PFSK-1 (cell line): ENCODE results near the gene RNU6-7.

Experiments used
- FOXP2 ChIP-seq: optimal IDR thresholded peaks from 2 replicates; pipeline ENCODE3; 2011; ENCODE audit warnings: borderline replicate concordance, control low read depth, inconsistent platforms; ENCODE audit not compliant: insufficient read depth; ENCODE audit errors: extremely low read length, extremely low read depth
- POLR2AphosphoS5 ChIP-seq: IDR thresholded peaks from 2 replicates; pipeline ENCODE4 v1.6.1; 2012; ENCODE audit warnings: low read depth, mild to moderate bottlenecking, control low read depth, low read length, moderate library complexity
- SIN3A ChIP-seq: IDR thresholded peaks from 2 replicates; pipeline ENCODE4 v1.6.1; 2012; ENCODE audit warnings: mild to moderate bottlenecking, low read length, moderate library complexity, borderline replicate concordance; ENCODE audit not compliant: insufficient read depth
- TAF1 ChIP-seq: IDR thresholded peaks from 2 replicates; pipeline ENCODE4 v1.6.1; 2012; ENCODE audit warnings: low read length, control low read depth, borderline replicate concordance; ENCODE audit not compliant: insufficient read depth
- TF ChIP-seq, protein P1 (sequence below), 2 experiments: IDR thresholded peaks; 2 replicates each; pipeline versions ENCODE4 v1.6.1 to v1.8.0; 2011 to 2012; ENCODE audit warnings: low read depth in 2 of 2, low read length in 2 of 2, control low read depth in 1 of 2, inconsistent platforms in 1 of 2, mild to moderate bottlenecking in 1 of 2, moderate library complexity in 1 of 2; ENCODE audit not compliant: insufficient read depth in 1 of 2

RNU6-7 gene

GRCh38 chr14:32192712-32193373 lies 9.0 kb upstream of the RNU6-7 start:
- no peak for TF ChIP-seq SIN3A
- no peak for TF ChIP-seq TAF1
- TF ChIP-seq, protein P1, sequence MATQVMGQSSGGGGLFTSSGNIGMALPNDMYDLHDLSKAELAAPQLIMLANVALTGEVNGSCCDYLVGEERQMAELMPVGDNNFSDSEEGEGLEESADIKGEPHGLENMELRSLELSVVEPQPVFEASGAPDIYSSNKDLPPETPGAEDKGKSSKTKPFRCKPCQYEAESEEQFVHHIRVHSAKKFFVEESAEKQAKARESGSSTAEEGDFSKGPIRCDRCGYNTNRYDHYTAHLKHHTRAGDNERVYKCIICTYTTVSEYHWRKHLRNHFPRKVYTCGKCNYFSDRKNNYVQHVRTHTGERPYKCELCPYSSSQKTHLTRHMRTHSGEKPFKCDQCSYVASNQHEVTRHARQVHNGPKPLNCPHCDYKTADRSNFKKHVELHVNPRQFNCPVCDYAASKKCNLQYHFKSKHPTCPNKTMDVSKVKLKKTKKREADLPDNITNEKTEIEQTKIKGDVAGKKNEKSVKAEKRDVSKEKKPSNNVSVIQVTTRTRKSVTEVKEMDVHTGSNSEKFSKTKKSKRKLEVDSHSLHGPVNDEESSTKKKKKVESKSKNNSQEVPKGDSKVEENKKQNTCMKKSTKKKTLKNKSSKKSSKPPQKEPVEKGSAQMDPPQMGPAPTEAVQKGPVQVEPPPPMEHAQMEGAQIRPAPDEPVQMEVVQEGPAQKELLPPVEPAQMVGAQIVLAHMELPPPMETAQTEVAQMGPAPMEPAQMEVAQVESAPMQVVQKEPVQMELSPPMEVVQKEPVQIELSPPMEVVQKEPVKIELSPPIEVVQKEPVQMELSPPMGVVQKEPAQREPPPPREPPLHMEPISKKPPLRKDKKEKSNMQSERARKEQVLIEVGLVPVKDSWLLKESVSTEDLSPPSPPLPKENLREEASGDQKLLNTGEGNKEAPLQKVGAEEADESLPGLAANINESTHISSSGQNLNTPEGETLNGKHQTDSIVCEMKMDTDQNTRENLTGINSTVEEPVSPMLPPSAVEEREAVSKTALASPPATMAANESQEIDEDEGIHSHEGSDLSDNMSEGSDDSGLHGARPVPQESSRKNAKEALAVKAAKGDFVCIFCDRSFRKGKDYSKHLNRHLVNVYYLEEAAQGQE (IDR thresholded peaks at IDR 0.05; ENCODE audit: insufficient read depth in 1 of 2, low read depth in 2 of 2, low read length in 2 of 2) = no peak
- no peak for TF ChIP-seq POLR2AphosphoS5
- TF ChIP-seq FOXP2 = no peak

GRCh38 chr14:32193532-32193931 lies 8.3 kb upstream of the RNU6-7 start:
- TF ChIP-seq TAF1 (no peak), FOXP2 (no peak), POLR2AphosphoS5 (no peak), SIN3A (no peak)
- TF ChIP-seq, protein P1 (IDR thresholded peaks at IDR 0.05; ENCODE audit: insufficient read depth in 1 of 2, low read depth in 2 of 2, low read length in 2 of 2) = no peak

DNA sequence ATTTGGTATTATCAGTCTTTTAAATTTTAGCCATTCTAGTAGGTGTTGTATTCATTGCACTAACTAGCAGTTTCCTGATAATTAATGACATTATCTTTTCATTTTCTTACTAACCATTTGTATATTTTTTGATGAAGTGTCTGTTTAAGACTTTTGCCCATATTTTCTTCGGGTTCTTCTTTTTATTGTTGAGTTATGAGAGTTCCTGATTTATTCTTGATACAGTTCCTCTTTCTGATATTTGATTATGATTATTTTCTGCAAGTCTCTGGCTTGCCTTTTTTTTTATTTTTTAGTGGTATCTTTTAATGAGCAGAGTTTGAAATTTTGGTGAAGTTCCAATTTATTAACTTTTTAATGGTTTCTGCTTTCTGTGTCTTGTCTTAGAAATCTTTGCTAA lies 6.2 kb upstream of the RNU6-7 start:
- TF ChIP-seq SIN3A (no peak), POLR2AphosphoS5 (no peak), TAF1 (no peak), FOXP2 (no peak)
- TF ChIP-seq, protein P1 (IDR thresholded peaks at IDR 0.05; ENCODE audit: insufficient read depth in 1 of 2, low read depth in 2 of 2, low read length in 2 of 2) = no peak

- TF ChIP-seq SIN3A (no peak), TAF1 (no peak), FOXP2 (no peak), POLR2AphosphoS5 (no peak)
- TF ChIP-seq, protein P1 (IDR thresholded peaks at IDR 0.05; ENCODE audit: insufficient read depth in 1 of 2, low read depth in 2 of 2, low read length in 2 of 2) = no peak
Observed at GRCh38 chr14:32197919-32198318, 3.9 kb upstream of the RNU6-7 start.
